Measurements from ENCODE around the gene DSG4.

- TF ChIP-seq CTCF (IDR thresholded peaks at IDR 0.05) (no peak), POLR2AphosphoS5 (IDR thresholded peaks at IDR 0.05) (no peak), POLR2A (IDR thresholded peaks at IDR 0.05) (no peak)
Measured at GRCh38 chr18:31438402-31438801, 61.8 kb downstream of the DSG4 start.

All from upper lobe of left lung (tissue), 4 donors.